Measurements from ENCODE around the gene KCND3. TPM values are rescaled to one million over a fixed set of nuclear protein-coding genes. Genes with fewer than 3 reads are reported as not detected.

KCND3 gene
- total and polyA plus RNA-seq, 12 donors = 0.39 to 6.7 (median 3.1) TPM

DNA sequence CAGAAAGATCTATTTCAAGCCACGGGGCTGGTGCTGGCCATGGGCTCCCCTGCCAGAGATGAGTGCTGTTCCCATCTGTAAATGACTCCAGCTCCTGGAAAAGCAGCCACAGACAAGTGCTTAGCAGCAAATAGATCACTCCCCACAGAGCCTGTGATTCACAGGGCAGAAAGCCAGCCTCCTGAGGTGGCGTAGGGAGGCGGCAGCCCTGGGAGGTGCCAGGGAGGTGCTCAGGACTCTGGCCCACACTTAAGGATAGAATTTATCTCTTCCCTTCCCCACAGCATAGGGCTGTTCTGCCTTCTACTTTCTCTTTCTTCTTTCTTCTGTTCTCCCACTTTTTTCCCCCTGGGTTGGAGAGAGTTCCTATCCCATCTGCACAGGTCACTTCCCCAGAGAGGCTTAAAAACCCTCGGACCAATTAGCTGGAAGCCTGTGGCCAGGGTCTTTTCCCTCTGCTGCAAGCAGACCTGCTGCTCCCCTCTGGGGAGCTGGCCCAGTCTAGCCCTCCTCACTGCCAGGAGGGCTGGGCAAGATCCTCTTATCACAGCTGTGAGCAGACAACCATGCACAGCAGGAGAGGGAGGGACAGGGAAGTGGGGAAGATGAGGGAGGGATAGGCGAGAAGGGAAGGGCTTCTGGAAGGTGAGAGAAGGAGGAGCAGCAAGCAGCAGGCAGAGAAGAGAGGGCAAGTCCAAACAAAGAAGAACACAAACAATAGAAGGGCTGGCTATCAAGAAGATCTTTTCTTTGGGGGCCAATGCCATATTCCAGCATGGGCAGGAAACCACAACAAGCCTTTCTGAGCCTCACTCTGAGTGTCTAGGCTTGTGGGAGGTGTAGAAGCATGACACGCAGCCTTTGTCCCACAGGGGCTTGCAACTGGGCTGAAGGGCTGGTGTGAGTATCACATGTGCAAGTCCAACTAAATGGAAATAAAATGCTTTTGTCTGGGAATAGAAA lies 41.0 kb downstream of the KCND3 start:
- H3K4me3 ChIP-seq = no peak overlapping the region
- H3K4me1 ChIP-seq (replicated peaks in 1 of 2) = no peaks in the 10 kb centered on the region
- no peaks in the 10 kb centered on the region for H3K27me3 ChIP-seq
- no peak for TF ChIP-seq POLR2A (IDR thresholded peaks at IDR 0.05)
- TF ChIP-seq CTCF (IDR thresholded peaks at IDR 0.05) = no peak
- no peaks in the 10 kb centered on the region for H3K9me3 ChIP-seq (replicated peaks in 1 of 3)
- intact Hi-C loops (cut with DNase I) = loop anchor here in 1 of 2 donors (10.0 kb wide), 1 partner anchor 64 kb away; no protein-coding TSS in a partner anchor
- no peaks in the 10 kb centered on the region for H3K36me3 ChIP-seq (replicated peaks in 1 of 2)
- no peak overlapping the region for H3K27ac ChIP-seq
- WGBS, 4 donors = 43 to 56% (median 48%) methylated on average over 5 to 6 of the region's 6 CpGs
- peak; percentile 23 to 65 (median 37) for DNase-seq

DNA sequence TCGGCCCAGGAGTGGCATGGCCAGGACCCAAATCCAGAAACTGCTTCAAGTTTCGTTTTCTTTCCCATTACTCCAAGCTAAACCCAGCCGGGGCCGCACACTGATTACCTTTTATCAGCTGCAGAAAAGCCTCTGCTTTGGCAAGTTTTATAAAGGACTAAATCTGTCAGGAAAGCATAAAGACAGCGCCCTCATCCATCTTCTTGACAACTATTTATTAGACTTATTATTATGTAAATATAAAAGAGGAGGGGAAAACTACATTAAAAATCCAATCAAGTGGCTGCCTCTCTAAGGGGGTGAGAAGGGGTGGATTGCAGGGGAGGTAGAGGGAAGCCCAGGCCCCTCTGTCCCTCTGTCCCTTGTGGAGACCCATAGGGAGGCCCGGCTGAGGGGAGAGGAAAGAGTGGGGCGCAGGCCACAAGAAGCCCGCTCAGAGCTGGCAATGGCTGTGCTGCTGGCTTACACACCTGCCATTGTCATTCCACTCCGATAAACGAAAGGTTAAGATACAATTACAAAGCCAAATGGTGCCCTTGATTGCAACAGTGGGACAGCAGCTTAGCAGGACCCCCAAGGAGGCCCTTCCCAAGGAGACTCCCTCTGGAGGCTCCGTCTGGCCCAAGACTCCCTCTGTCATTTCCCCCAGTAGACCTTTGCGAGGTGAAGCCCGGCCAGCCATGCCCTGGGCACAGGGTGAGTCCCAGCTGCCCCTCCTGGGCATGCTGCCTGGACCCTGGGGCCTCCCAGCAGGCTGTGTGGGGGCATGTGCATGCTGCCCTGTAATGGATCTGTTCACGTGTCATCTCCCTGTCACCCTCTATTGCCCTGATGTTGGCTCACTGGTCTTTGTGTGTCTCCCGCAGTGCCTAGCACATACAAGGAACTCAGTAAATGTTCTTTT lies 45.4 kb downstream of the KCND3 start:
- no peak for DNase-seq
- Histone ChIP-seq H3K27me3 (no peaks in the 10 kb centered on the region), H3K27ac (no peak overlapping the region), H3K36me3 (replicated peaks in 1 of 2) (no peaks in the 10 kb centered on the region), H3K9me3 (replicated peaks in 1 of 3) (no peaks in the 10 kb centered on the region), H3K4me1 (replicated peaks in 1 of 2) (no peaks in the 10 kb centered on the region), H3K4me3 (no peak overlapping the region)
- WGBS, 4 donors = 79 to 85% (median 82%) methylated on average over 12 to 15 of the region's 15 CpGs
- intact Hi-C loops (cut with DNase I) = loop anchor here in 1 of 2 donors (10.0 kb wide), 1 partner anchor 59 kb away; no protein-coding TSS in a partner anchor
- TF ChIP-seq POLR2A (IDR thresholded peaks at IDR 0.05) (no peak), CTCF (IDR thresholded peaks at IDR 0.05) (no peak)

DNA sequence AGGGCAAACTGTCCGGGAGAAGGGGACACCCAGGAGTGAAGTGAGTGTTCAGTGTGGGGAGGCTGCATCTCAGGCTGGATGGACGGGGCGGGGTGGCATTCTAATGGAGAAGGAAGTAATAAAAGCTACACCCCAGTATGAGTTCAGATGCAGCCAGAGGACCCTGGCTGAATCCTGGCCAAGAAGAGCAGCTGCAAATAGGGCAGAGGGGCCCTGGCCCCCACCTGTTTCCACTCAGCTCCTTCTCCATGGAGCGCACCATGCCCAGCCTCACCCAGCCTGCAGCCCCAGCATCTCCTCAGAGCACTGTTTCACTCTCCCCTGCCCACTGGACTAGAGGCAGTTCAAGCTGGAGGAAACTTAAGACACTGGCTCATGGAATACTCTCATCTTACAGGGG lies 46.4 kb downstream of the KCND3 start:
- TF ChIP-seq CTCF (IDR thresholded peaks at IDR 0.05) (no peak), POLR2A (IDR thresholded peaks at IDR 0.05) (no peak)
- H3K4me3 ChIP-seq = no peak overlapping the region
- H3K27me3 ChIP-seq = no peaks in the 10 kb centered on the region
- DNase-seq = no peak
- intact Hi-C loops (cut with DNase I) = loop anchor here in 1 of 2 donors (10.0 kb wide), 1 partner anchor 58 kb away; no protein-coding TSS in a partner anchor
- no peaks in the 10 kb centered on the region for H3K9me3 ChIP-seq (replicated peaks in 1 of 3)
- H3K4me1 ChIP-seq (replicated peaks in 1 of 2) = no peaks in the 10 kb centered on the region
- H3K36me3 ChIP-seq (replicated peaks in 1 of 2) = no peaks in the 10 kb centered on the region
- WGBS, 4 donors = 84 to 86% (median 84%) methylated on average over 3 to 4 of the region's 4 CpGs
- H3K27ac ChIP-seq = no peak overlapping the region

GRCh38 chr1:111938536-111938935 lies 50.9 kb downstream of the KCND3 start:
- WGBS, 4 donors = 88 to 93% (median 91%) methylated on average over 3 of the region's 3 CpGs
- H3K36me3 ChIP-seq (replicated peaks in 1 of 2) = no peaks in the 10 kb centered on the region
- H3K4me1 ChIP-seq (replicated peaks in 1 of 2) = no peaks in the 10 kb centered on the region
- no peak overlapping the region for H3K4me3 ChIP-seq
- no peaks in the 10 kb centered on the region for H3K27me3 ChIP-seq
- DNase-seq = no peak
- TF ChIP-seq CTCF (IDR thresholded peaks at IDR 0.05) (no peak), POLR2A (IDR thresholded peaks at IDR 0.05) (no peak)
- no peaks in the 10 kb centered on the region for H3K9me3 ChIP-seq (replicated peaks in 1 of 3)
- no peak overlapping the region for H3K27ac ChIP-seq
- intact Hi-C loops (cut with DNase I) = no loop called here
